H1 (cell line): Measurements from ENCODE around the gene DYNC2H1.

ENCODE experiments used
- ATF3 ChIP-seq: IDR thresholded peaks from 2 replicates; pipeline ENCODE4 v1.6.1; 2011; ENCODE audit warnings: low read depth, mild to moderate bottlenecking, low read length; ENCODE audit not compliant: insufficient read depth
- CBX5 ChIP-seq: fragments of 300-800, 300-1000 bp; sonication (generic); IDR thresholded peaks from 2 replicates; pipeline ENCODE4 v1.7.1; 2016; ENCODE audit warnings: antibody characterized with exemption, low read length, low read depth
- CBX8 ChIP-seq: fragments of 300-800, 300-1000 bp; sonication (generic); IDR thresholded peaks from 2 replicates; pipeline ENCODE4 v1.7.1; 2016; ENCODE audit warnings: low read depth, low read length, borderline replicate concordance
- CTCF ChIP-seq, 3 experiments: IDR thresholded peaks; 1 replicate in 2 of 3; 2 replicates in 1 of 3; pipeline versions ENCODE4 v1.5.1 to v1.6.1; 2011; ENCODE audit warnings: low read length in 3 of 3, mild to moderate bottlenecking in 3 of 3, inconsistent platforms in 2 of 3, low read depth in 1 of 3, moderate library complexity in 1 of 3; ENCODE audit not compliant: insufficient read depth in 1 of 3; ENCODE audit errors: control extremely low read depth in 1 of 3
- EZH2 ChIP-seq: fragments of 200-600 bp; sonication (generic); IDR thresholded peaks from 2 replicates; pipeline ENCODE4 v1.7.1; 2012; ENCODE audit warnings: low read depth, mild to moderate bottlenecking, moderate library complexity, low read length, inconsistent platforms; ENCODE audit not compliant: severe bottlenecking
- FOSL1 ChIP-seq: IDR thresholded peaks from 2 replicates; pipeline ENCODE4 v1.6.1; 2011; ENCODE audit warnings: mild to moderate bottlenecking, low read depth, low read length, moderate library complexity; ENCODE audit not compliant: insufficient read depth
- GABPA ChIP-seq: IDR thresholded peaks from 2 replicates; pipeline ENCODE4 v1.6.1; 2011; ENCODE audit warnings: mild to moderate bottlenecking, low read length, moderate library complexity, borderline replicate concordance; ENCODE audit not compliant: insufficient read depth
- HDAC6 ChIP-seq: IDR thresholded peaks from one replicate; pipeline ENCODE4 v1.7.1; 2012; ENCODE audit warnings: low read depth, mild to moderate bottlenecking, inconsistent platforms, low read length, moderate library complexity
- KDM1A ChIP-seq: fragments of 200-600, 300-600 bp; sonication (generic); IDR thresholded peaks from 2 replicates; pipeline ENCODE4 v1.7.1; 2016; ENCODE audit warnings: mild to moderate bottlenecking, low read length, borderline replicate concordance
- MAFK ChIP-seq: IDR thresholded peaks from 2 replicates; pipeline ENCODE4 v1.6.1; 2012; ENCODE audit warnings: low read depth, mild to moderate bottlenecking, improper control_type of control experiment, low read length
- RNF2 ChIP-seq: fragments of 200-900, 300-1000 bp; sonication (generic); IDR thresholded peaks from 2 replicates; pipeline ENCODE4 v1.7.1; 2016; ENCODE audit warnings: borderline replicate concordance, low read depth, mild to moderate bottlenecking, antibody characterized with exemption, low read length; ENCODE audit not compliant: poor library complexity, severe bottlenecking; ENCODE audit errors: missing control alignments
- SUZ12 ChIP-seq: fragments of 200-600 bp; sonication (generic); IDR thresholded peaks from 2 replicates; pipeline ENCODE4 v1.6.1; 2012; ENCODE audit warnings: mild to moderate bottlenecking, inconsistent platforms, low read length, moderate library complexity, mixed read lengths
- TAF1 ChIP-seq: IDR thresholded peaks from 2 replicates; pipeline ENCODE4 v1.6.1; 2011; ENCODE audit warnings: mild to moderate bottlenecking, low read depth, low read length

GRCh38 chr11:103420593-103420992 lies 311.4 kb downstream of the DYNC2H1 start:
- TF ChIP-seq ATF3, result no peak
- no peak for TF ChIP-seq CBX5
- TF ChIP-seq CTCF (IDR thresholded peaks at IDR 0.05; ENCODE audit: control extremely low read depth in 1 of 3, insufficient read depth in 1 of 3, low read depth in 1 of 3, low read length in 3 of 3), result no peak
- no peak for TF ChIP-seq GABPA
- no peak for TF ChIP-seq TAF1
- no peak for TF ChIP-seq MAFK
- TF ChIP-seq EZH2, result no peak
- no peak for TF ChIP-seq HDAC6
- TF ChIP-seq SUZ12, result no peak
- TF ChIP-seq CBX8, result no peak
- TF ChIP-seq RNF2, result no peak
- no peak for TF ChIP-seq FOSL1
- no peak for TF ChIP-seq KDM1A
